Ovary (tissue), 9 donors: Measurements from ENCODE around the gene SMCR8. TPM values are rescaled to one million over a fixed set of nuclear protein-coding genes. Genes with fewer than 3 reads are reported as not detected.
"Not testable (repeated sequence)": the region's sequence is repeated elsewhere in the genome, so short reads cannot be mapped to it uniquely, and the experiment has no call there.

Experiments used
- DNase-seq, 5 donors: peaks; one replicate each; pipeline ENCODE4 v3.0.0-alpha.2; 2019 to 2020
- H3K27ac ChIP-seq, 2 donors: fragments of 200-600 bp; one replicate each; pipeline versions ENCODE4 v1.5.1 to v1.8.0; 2019 to 2022
- H3K27me3 ChIP-seq: fragments of 200-600 bp; one replicate; pipeline ENCODE4 v1.8.0; 2022
- H3K36me3 ChIP-seq: fragments of 200-600 bp; sonication (generic); one replicate; pipeline ENCODE4 v1.5.1; 2019
- H3K4me1 ChIP-seq: one replicate; pipeline ENCODE4 v1.8.1; 2013; ENCODE audit warnings: mild to moderate bottlenecking, moderate library complexity; ENCODE audit not compliant: insufficient read depth
- H3K4me3 ChIP-seq: fragments of 200-600 bp; sonication (generic); one replicate; pipeline ENCODE4 v1.5.1; 2017
- H3K9me3 ChIP-seq, 2 donors: fragments of 200-600 bp in 1 of 2; sonication (generic) in 1 of 2; one replicate each; pipeline versions ENCODE4 v1.5.1 to v1.8.1; 2013 to 2019; ENCODE audit warnings: mild to moderate bottlenecking in 1 of 2, moderate library complexity in 1 of 2
- EP300 ChIP-seq: sonication (generic); formaldehyde crosslinking; IDR thresholded peaks from one replicate; pipeline ENCODE4 v1.6.1; 2017; ENCODE audit warnings: antibody characterized with exemption
- POLR2A ChIP-seq: fragments of 450-650 bp; IDR thresholded peaks from one replicate; pipeline ENCODE4 v1.6.1; 2017; ENCODE audit warnings: antibody characterized with exemption, mild to moderate bottlenecking, moderate library complexity
- WGBS, 3 donors: extraction: QIAGEN DNeasy Blood & Tissue Kit in 1 of 3; methylation state at CpG; one replicate each; pipeline versions ENCODE4 v1.1.5 to v1.1.7; 2013 to 2017; 5-methylcytosine and 5-hydroxymethylcytosine counted together
- intact Hi-C, 4 donors: fragments of 100-400 bp; cut with DNase I; formaldehyde crosslinking; loops; one replicate each; pipeline versions ENCODE4 v1.11.0 to v1.15.1; 2022 to 2023
- polyA plus RNA-seq, 2 donors: library from polyadenylated mRNA; stranded (reverse); fragments of 200-250 nt in 1 of 2; fragments of 350-450 nt in 1 of 2; fragmentation: Illumina TruSeq in 1 of 2; extraction: RNeasy Lipid Tissue Mini Kit (QIAGEN cat#74804) in 1 of 2; gene quantifications; one replicate each; pipeline ENCODE4 v1.2.3, GENCODE V29; 2013 to 2014
- total RNA-seq, 7 donors: library from RNA; depleted of rRNA in 2 of 7; stranded (reverse); fragments of >200 nt in 2 of 7; fragmentation: NEBNext Ultra II Directional in 3 of 7; extraction: Animal tissue kit (Norgen Biotek cat#: 25700) in 3 of 7; gene quantifications; one replicate each; pipeline versions ENCODE4 v1.1.0 to v1.2.4, GENCODE V29; 2016 to 2023
- TF ChIP-seq, protein P1 (sequence below), 3 donors: fragments of 450-650 bp in 2 of 3; fragments of 200-600 bp in 1 of 3; IDR thresholded peaks; one replicate each; pipeline versions ENCODE4 v1.5.1 to v1.8.0; 2016 to 2022; ENCODE audit warnings: antibody characterized with exemption in 3 of 3, mild to moderate bottlenecking in 1 of 3
- donor health status: DM: no; HTN: no; CAD: no; lungs with moderate emphysema.
- donor health status: DM: no; HTN: no; CAD: no.
- donor health status: Bipolar disorder and iron deficiency.
- donor health status: DM: yes; HTN: yes; CAD: no.
- donor health status: DM: no; HTN: no; CAD: no.
- donor health status: DM: yes; HTN: yes; CAD: no.

The SMCR8 gene
- total and polyA plus RNA-seq, 9 donors: 7.1 to 16.7 (median 13.8) TPM

DNA sequence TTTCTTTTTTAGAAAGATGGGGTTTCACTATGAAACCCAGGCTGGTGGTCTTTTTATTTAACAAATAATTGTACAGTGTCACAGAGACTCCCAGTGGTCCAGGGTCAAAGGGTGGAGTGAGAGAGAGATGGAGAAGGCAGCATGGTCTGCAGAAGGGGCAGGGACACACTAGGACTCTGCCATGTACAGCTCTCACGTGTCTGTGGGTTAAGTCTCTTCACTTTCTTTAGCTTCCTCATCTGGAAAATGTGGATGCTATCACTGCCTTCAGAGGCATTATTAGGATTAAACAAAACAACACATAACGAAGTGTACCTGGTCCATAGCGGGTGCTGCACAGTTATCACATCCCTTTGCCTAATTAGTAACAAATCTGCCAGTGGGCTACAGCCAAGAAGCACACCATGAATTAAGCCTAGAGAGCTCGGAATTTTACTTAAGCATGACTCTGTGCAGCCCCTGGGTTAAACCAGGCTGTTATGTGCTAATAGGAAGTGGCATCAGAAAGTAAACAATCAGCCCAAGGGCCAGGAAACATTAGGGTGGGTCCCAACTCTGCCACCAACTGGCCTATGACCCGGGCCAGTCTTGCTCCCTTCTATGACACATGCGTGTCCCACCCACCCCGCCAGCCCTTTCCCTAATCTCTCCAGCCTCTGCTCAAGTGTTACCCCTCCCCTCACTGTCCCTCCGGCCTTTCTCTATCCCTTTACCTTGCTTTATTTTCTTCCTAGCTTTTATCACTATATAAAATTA lies 14.2 kb upstream of the SMCR8 start:
- no peak for DNase-seq
- H3K4me1 ChIP-seq: no peaks in the 10 kb centered on the region
- H3K36me3 ChIP-seq: no peaks in the 10 kb centered on the region
- intact Hi-C loops: no loop called here
- no peak for TF ChIP-seq EP300
- TF ChIP-seq, protein P1, sequence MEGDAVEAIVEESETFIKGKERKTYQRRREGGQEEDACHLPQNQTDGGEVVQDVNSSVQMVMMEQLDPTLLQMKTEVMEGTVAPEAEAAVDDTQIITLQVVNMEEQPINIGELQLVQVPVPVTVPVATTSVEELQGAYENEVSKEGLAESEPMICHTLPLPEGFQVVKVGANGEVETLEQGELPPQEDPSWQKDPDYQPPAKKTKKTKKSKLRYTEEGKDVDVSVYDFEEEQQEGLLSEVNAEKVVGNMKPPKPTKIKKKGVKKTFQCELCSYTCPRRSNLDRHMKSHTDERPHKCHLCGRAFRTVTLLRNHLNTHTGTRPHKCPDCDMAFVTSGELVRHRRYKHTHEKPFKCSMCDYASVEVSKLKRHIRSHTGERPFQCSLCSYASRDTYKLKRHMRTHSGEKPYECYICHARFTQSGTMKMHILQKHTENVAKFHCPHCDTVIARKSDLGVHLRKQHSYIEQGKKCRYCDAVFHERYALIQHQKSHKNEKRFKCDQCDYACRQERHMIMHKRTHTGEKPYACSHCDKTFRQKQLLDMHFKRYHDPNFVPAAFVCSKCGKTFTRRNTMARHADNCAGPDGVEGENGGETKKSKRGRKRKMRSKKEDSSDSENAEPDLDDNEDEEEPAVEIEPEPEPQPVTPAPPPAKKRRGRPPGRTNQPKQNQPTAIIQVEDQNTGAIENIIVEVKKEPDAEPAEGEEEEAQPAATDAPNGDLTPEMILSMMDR (IDR thresholded peaks at IDR 0.05): no peak
- TF ChIP-seq POLR2A: no peak
- H3K4me3 ChIP-seq: no peak overlapping the region
- H3K27me3 ChIP-seq: no peaks in the 10 kb centered on the region
- 86 to 90% (median 87%) methylated on average over 8 of the region's 8 CpGs for WGBS, 3 donors
- H3K27ac ChIP-seq: no peak overlapping the region
- H3K9me3 ChIP-seq: no peaks in the 10 kb centered on the region

DNA sequence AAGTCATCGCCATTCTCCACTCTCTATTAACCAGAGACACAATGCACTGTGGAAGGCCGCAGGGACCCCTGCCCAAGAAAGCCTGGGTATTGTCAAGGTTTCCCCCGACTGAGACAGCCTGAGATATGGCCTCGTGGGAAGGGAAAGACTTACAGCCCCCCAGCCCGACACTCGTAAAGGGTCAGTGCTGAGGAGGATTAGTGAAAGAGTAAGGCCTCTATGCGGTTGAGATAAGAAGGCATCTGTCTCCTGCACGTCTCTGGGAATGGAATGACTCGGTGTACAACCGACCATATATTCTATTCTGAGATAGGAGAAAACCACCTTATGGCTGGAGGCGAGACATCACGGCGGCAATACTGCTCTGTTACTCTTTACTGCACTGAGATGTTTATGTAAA lies 11.9 kb upstream of the SMCR8 start:
- WGBS, 3 donors: 63 to 67% (median 65%) methylated on average over 13 of the region's 13 CpGs
- intact Hi-C loops: not testable (repeated sequence)

DNA sequence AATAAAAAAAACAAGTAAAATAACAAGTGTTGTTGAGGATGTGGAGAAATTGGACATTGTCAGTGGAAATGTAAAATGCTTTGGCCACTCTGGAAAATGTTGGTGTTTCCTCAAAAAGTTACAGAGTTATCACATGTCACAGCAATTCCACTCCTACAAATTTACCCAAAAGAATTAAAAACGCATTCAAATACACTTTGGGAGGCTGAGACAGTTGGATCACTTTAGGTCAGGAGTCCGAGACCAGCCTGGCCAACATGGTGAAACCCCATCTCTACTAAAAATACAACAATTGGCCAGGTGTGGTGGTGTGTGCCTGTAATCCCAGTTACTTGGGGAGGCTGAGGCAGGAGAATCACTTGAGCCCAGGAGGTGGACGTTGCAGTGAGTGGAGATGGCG lies 5.9 kb upstream of the SMCR8 start:
- H3K9me3 ChIP-seq: no peaks in the 10 kb centered on the region
- no peak for TF ChIP-seq EP300
- TF ChIP-seq, protein P1 (IDR thresholded peaks at IDR 0.05): no peak
- no peak for TF ChIP-seq POLR2A
- intact Hi-C loops: no loop called here
- peaks cover 7% of the 10 kb centered on the region for H3K4me1 ChIP-seq
- H3K4me3 ChIP-seq: no peak overlapping the region
- H3K36me3 ChIP-seq: no peaks in the 10 kb centered on the region
- 93 to 95% (median 94%) methylated on average over 4 of the region's 4 CpGs for WGBS, 3 donors
- no peak for DNase-seq
- H3K27ac ChIP-seq: no peak overlapping the region
- H3K27me3 ChIP-seq: no peaks in the 10 kb centered on the region

More for the DNA sequence above, 11.9 kb upstream of the SMCR8 start:
- not testable (repeated sequence) for H3K36me3 ChIP-seq, H3K4me3 ChIP-seq, H3K4me1 ChIP-seq, H3K27ac ChIP-seq, DNase-seq, H3K9me3 ChIP-seq, H3K27me3 ChIP-seq

DNA sequence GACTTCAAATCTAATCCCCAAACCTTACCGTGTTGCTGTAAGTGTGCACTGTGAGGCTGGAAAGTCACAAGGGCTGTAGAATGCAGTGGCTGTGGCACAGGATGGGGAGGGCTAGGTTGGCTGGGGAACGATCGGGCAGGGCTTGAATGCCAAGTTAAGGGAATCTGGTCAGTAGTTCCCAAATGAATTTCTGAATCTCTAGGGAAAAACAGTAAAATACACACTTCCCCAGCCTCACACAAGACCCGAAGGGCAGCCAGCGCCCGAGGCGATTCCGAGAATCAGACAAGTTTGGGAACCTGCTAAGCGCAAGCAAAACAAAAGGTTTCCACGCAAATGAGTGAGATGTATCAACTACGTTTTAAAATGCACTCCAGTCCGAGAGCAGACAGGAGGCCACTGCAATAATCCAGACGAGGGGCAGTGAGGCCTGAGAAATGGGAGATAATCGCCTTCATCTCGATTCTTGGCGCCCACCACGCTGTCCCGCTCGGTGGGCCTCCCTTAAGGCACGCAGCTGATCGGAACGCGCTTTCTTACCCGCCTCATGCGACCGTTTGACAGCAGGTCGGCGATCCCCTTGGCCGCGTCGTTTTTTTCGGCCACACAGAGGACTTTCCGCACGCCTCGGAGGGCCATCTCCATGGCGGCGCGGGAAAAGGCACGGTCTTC lies 898 bp upstream of the SMCR8 start:
- Histone ChIP-seq H3K36me3 (no peaks in the 10 kb centered on the region), H3K4me3 (peak overlapping the region; percentile 65), H3K9me3 (no peaks in the 10 kb centered on the region), H3K27me3 (no peaks in the 10 kb centered on the region), H3K27ac (peak overlapping the region in 1 of 2 donors; percentile 54), H3K4me1 (peaks cover 20% of the 10 kb centered on the region)
- WGBS, 3 donors: 0 to 1% (median 0%) methylated on average over 38 to 39 of the region's 39 CpGs
- DNase-seq: peak in 2 of 5 donors; percentile 27 to 35
- intact Hi-C loops: no loop called here
- TF ChIP-seq EP300 (no peak), POLR2A (no peak)

DNA sequence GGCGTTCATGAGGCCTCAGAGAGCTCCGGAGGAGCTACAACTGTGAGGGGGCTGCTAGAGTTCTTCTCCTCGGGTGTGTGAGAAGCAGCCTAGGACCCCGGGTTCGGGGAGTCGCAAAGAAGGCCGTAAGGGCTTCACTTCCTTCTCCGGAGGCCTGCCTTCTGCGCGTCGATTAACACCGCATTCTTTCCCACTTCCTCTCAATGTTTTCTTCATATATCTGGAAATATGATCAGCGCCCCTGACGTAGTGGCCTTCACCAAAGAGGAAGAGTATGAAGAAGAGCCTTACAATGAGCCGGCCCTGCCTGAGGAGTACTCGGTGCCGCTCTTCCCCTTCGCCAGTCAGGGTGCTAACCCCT lies 449 bp downstream of the SMCR8 start:
- no peaks in the 10 kb centered on the region for H3K27me3 ChIP-seq
- peaks cover 20% of the 10 kb centered on the region for H3K4me1 ChIP-seq
- no peaks in the 10 kb centered on the region for H3K36me3 ChIP-seq
- peak overlapping the region; percentile 54 to 73 for H3K27ac ChIP-seq
- 4 to 10% (median 9%) methylated on average over 18 of the region's 18 CpGs for WGBS, 3 donors
- no peaks in the 10 kb centered on the region for H3K9me3 ChIP-seq
- intact Hi-C loops: no loop called here
- DNase-seq: peak in 1 of 5 donors; percentile 25
- H3K4me3 ChIP-seq: peak overlapping the region; percentile 65
- no peak for TF ChIP-seq POLR2A
- TF ChIP-seq EP300: no peak
- TF ChIP-seq, protein P1 (IDR thresholded peaks at IDR 0.05): no peak
